WTC11 (cell line): ENCODE data around the gene SNX20.

Source experiments
- CTCF ChIP-seq: fragments of 200-600 bp; IDR thresholded peaks from 2 replicates; pipeline ENCODE4 v1.8.0; 2022; ENCODE audit warnings: antibody characterized with exemption
- ERG ChIP-seq: fragments of 250-450 bp; sonication (Bioruptor Pico); IDR thresholded peaks from 2 replicates; pipeline ENCODE4 v1.8.0; 2021; ENCODE audit warnings: mild to moderate bottlenecking
- ETV6 ChIP-seq: sonication (generic); formaldehyde crosslinking; IDR thresholded peaks from 2 replicates; pipeline ENCODE4 v1.8.1; 2022; ENCODE audit warnings: mild to moderate bottlenecking, missing genetic modification reagents
- SMAD3 ChIP-seq: sonication (generic); formaldehyde crosslinking; IDR thresholded peaks from 2 replicates; pipeline ENCODE4 v1.8.0; 2022; ENCODE audit warnings: missing genetic modification reagents, mild to moderate bottlenecking, borderline replicate concordance
- SOX15 ChIP-seq: fragments of 250-450 bp; sonication (Bioruptor Pico); IDR thresholded peaks from 2 replicates; pipeline ENCODE4 v1.9.0; 2021; ENCODE audit warnings: mild to moderate bottlenecking
- TCF7 ChIP-seq: sonication (generic); formaldehyde crosslinking; IDR thresholded peaks from 2 replicates; pipeline ENCODE4 v1.8.0; 2022; ENCODE audit warnings: mild to moderate bottlenecking, low read depth, missing genetic modification reagents, moderate library complexity
- TEAD4 ChIP-seq: sonication (generic); formaldehyde crosslinking; IDR thresholded peaks from 2 replicates; pipeline ENCODE4 v1.8.0; 2022; ENCODE audit warnings: mild to moderate bottlenecking, missing genetic modification reagents
- USF1 ChIP-seq: sonication (generic); formaldehyde crosslinking; IDR thresholded peaks from 2 replicates; pipeline ENCODE4 v1.8.0; 2022; ENCODE audit warnings: mild to moderate bottlenecking, missing genetic modification reagents
- ZMAT4 ChIP-seq: fragments of 250-450 bp; sonication (Bioruptor Pico); IDR thresholded peaks from 2 replicates; pipeline ENCODE4 v1.9.0; 2021; ENCODE audit warnings: mild to moderate bottlenecking

- TF ChIP-seq SOX15, result no peak
- TF ChIP-seq CTCF, result no peak
- TF ChIP-seq TEAD4 (CRISPR knock-in tag), result no peak
- TF ChIP-seq ZMAT4, result no peak
- no peak for TF ChIP-seq USF1 (CRISPR knock-in tag)
- TF ChIP-seq ETV6, result no peak
- no peak for TF ChIP-seq ERG (CRISPR knock-in tag)
- TF ChIP-seq TCF7, result no peak
- no peak for TF ChIP-seq SMAD3 (CRISPR knock-in tag)
Observed at GRCh38 chr16:50690177-50690576, 9.1 kb upstream of the SNX20 start.
